Keratinocyte (primary cell): ENCODE data around the gene COL7A1. TPM values are rescaled to one million over a fixed set of nuclear protein-coding genes. Genes with fewer than 3 reads are reported as not detected.

Experiments
- DNase-seq: peaks from one replicate; pipeline ENCODE4 v3.0.0-alpha.2; 2011; ENCODE audit warnings: low read depth, missing footprints, low spot score
- FAIRE-seq: peaks from 2 replicates; lab custom pipeline; 2011; peaks lifted over from hg19 to GRCh38; lab: Jason Lieb, UNC
- H2AFZ ChIP-seq: 2 replicates; pipeline ENCODE4 v1.6.0; 2012; ENCODE audit warnings: low read length, control low read depth, inconsistent platforms; ENCODE audit not compliant: control insufficient read depth
- H3K27ac ChIP-seq: 2 replicates; pipeline ENCODE4 v1.5.1; 2011; ENCODE audit warnings: low read length; ENCODE audit not compliant: control insufficient read depth, insufficient read depth
- H3K27me3 ChIP-seq: 3 replicates; pipeline ENCODE4 v1.6.0; 2011; ENCODE audit warnings: low read length; ENCODE audit not compliant: control insufficient read depth, insufficient read depth; ENCODE audit errors: extremely low read depth
- H3K36me3 ChIP-seq, 2 experiments: 2 replicates in 1 of 2; 3 replicates in 1 of 2; pipeline ENCODE4 v1.5.1; 2011; ENCODE audit warnings: low read length in 2 of 2, mild to moderate bottlenecking in 1 of 2; ENCODE audit not compliant: control insufficient read depth in 2 of 2, insufficient read depth in 2 of 2; ENCODE audit errors: extremely low read depth in 1 of 2
- H3K4me1 ChIP-seq: 3 replicates; pipeline ENCODE4 v1.5.1; 2011; ENCODE audit warnings: low read length; ENCODE audit not compliant: control insufficient read depth, insufficient read depth; ENCODE audit errors: extremely low read depth
- H3K4me2 ChIP-seq: 3 replicates; pipeline ENCODE4 v1.6.0; 2011; ENCODE audit warnings: low read depth, low read length; ENCODE audit not compliant: control insufficient read depth, insufficient read depth; ENCODE audit errors: extremely low read depth
- H3K4me3 ChIP-seq, 3 experiments: fragments of 200-600 bp in 1 of 3; sonication (generic) in 1 of 3; 2 replicates in 2 of 3; 3 replicates in 1 of 3; pipeline ENCODE4 v1.5.1; 2011 to 2016; ENCODE audit warnings: low read length in 3 of 3, mild to moderate bottlenecking in 3 of 3, control low read depth in 2 of 3, inconsistent platforms in 1 of 3, low read depth in 1 of 3, mixed read lengths in 1 of 3, mixed run types in 1 of 3, moderate library complexity in 1 of 3; ENCODE audit not compliant: control insufficient read depth in 2 of 3, insufficient read depth in 2 of 3; ENCODE audit errors: extremely low read depth in 1 of 3
- H3K79me2 ChIP-seq: 2 replicates; pipeline ENCODE4 v1.6.0; 2012; ENCODE audit warnings: low read length; ENCODE audit not compliant: control insufficient read depth, insufficient read depth
- H3K9ac ChIP-seq: 3 replicates; pipeline ENCODE4 v1.6.0; 2011; ENCODE audit warnings: low read length; ENCODE audit not compliant: control insufficient read depth, insufficient read depth; ENCODE audit errors: extremely low read depth
- H3K9me1 ChIP-seq: 3 replicates; pipeline ENCODE4 v1.6.0; 2011; ENCODE audit warnings: low read length; ENCODE audit not compliant: control insufficient read depth, insufficient read depth; ENCODE audit errors: extremely low read depth
- H3K9me3 ChIP-seq: 2 replicates; pipeline ENCODE4 v1.5.1; 2012; ENCODE audit warnings: low read depth, low read length; ENCODE audit not compliant: control insufficient read depth
- H4K20me1 ChIP-seq: 3 replicates; pipeline ENCODE4 v1.6.0; 2011; ENCODE audit warnings: low read length; ENCODE audit not compliant: control insufficient read depth, insufficient read depth; ENCODE audit errors: extremely low read depth
- CTCF ChIP-seq, 3 experiments: IDR thresholded peaks in 1 of 3; conservative IDR thresholded peaks in 1 of 3; optimal IDR thresholded peaks in 1 of 3; 2 replicates in 2 of 3; 3 replicates in 1 of 3; pipeline versions ENCODE3 to v1.5.1; 2011; ENCODE audit warnings: low read length in 3 of 3, mild to moderate bottlenecking in 3 of 3, moderate library complexity in 2 of 3, control low read depth in 1 of 3, inconsistent platforms in 1 of 3; ENCODE audit not compliant: insufficient read depth in 2 of 3; ENCODE audit errors: extremely low read depth in 1 of 3
- EZH2 ChIP-seq: IDR thresholded peaks from one replicate; pipeline ENCODE4 v1.6.1; 2012; ENCODE audit warnings: inconsistent platforms, mild to moderate bottlenecking, low read length, moderate library complexity
- dilution Hi-C: fragments of 300-500 bp; cut with MboI; formaldehyde crosslinking; loops from one replicate; pipeline ENCODE4 v1.7.0; 2020; ENCODE audit warnings: low sequenced_read_pairs; ENCODE audit not compliant: extremely low pct_ligation_motif_present
- polyA plus RNA-seq, 5 experiments: library from polyadenylated mRNA; depleted of rRNA in 3 of 5; stranded (reverse) in 3 of 5; stranded (forward) in 1 of 5; unstranded in 1 of 5; fragments of >200 nt; gene quantifications; 1 replicate in 1 of 5; 2 replicates in 3 of 5; 3 replicates in 1 of 5; pipeline versions ENCODE4 v1.2.1 to v1.2.3, GENCODE V29; 2011 to 2012; ENCODE audit warnings: missing spikeins in 2 of 5, low read depth in 1 of 5, low replicate concordance in 1 of 5

The COL7A1 gene
- polyA plus RNA-seq, 1 donor (not counting 4 experiments of a cell fraction or from before 2014, with no cell fraction given) = 59.4 TPM

- H3K9me1 ChIP-seq = peaks cover 3% of the 10 kb centered on the region
- H3K36me3 ChIP-seq = peaks cover 65% of the 10 kb centered on the region in 2 experiments
- H3K79me2 ChIP-seq = peaks cover 6% of the 10 kb centered on the region
- no peak for DNase-seq
- peaks cover 29% of the 10 kb centered on the region for H3K4me1 ChIP-seq
- H3K9ac ChIP-seq = no peak overlapping the region
- dilution Hi-C loops = no loop called here
- no peak for FAIRE-seq
- no peak overlapping the region for H2AFZ ChIP-seq
- no peaks in the 10 kb centered on the region for H3K9me3 ChIP-seq
- H3K4me2 ChIP-seq = no peak overlapping the region
- H4K20me1 ChIP-seq = peaks cover 12% of the 10 kb centered on the region
- no peak overlapping the region for H3K4me3 ChIP-seq
- H3K27me3 ChIP-seq = no peaks in the 10 kb centered on the region
- no peak for TF ChIP-seq CTCF (optimal IDR thresholded peaks at IDR 0.05 in 1 of 3, IDR thresholded peaks at IDR 0.05 in 1 of 3, conservative IDR thresholded peaks at IDR 0.05 in 1 of 3; ENCODE audit: extremely low read depth in 1 of 3, insufficient read depth in 2 of 3, low read length in 3 of 3)
- TF ChIP-seq EZH2 = no peak
- no peak overlapping the region for H3K27ac ChIP-seq
These were observed 25.7 kb downstream of the COL7A1 start for GRCh38 chr3:48569400-48569799.

GRCh38 chr3:48568476-48568875 lies 26.7 kb downstream of the COL7A1 start:
- Histone ChIP-seq H3K27me3 (no peaks in the 10 kb centered on the region), H3K27ac (no peak overlapping the region), H3K9me1 (peaks cover 3% of the 10 kb centered on the region), H2AFZ (no peak overlapping the region), H4K20me1 (peaks cover 12% of the 10 kb centered on the region), H3K4me1 (peaks cover 38% of the 10 kb centered on the region), H3K36me3 (peaks cover 56 to 58% of the 10 kb centered on the region in 2 experiments), H3K4me2 (no peak overlapping the region), H3K4me3 (no peak overlapping the region), H3K79me2 (no peaks in the 10 kb centered on the region), H3K9me3 (no peaks in the 10 kb centered on the region), H3K9ac (no peak overlapping the region)
- dilution Hi-C loops = no loop called here
- no peak for TF ChIP-seq EZH2
- no peak for TF ChIP-seq CTCF (optimal IDR thresholded peaks at IDR 0.05 in 1 of 3, IDR thresholded peaks at IDR 0.05 in 1 of 3, conservative IDR thresholded peaks at IDR 0.05 in 1 of 3; ENCODE audit: extremely low read depth in 1 of 3, insufficient read depth in 2 of 3, low read length in 3 of 3)
- no peak for FAIRE-seq
- DNase-seq = no peak
